HT-29 (cell line): Measurements from ENCODE around the gene PIP4K2C. TPM values are rescaled to one million over a fixed set of nuclear protein-coding genes. Genes with fewer than 3 reads are reported as not detected.
A peak's percentile ranks its signal among the peaks of the same experiment; 100 is the strongest.
"Not testable (repeated sequence)": the region's sequence is repeated elsewhere in the genome, so short reads cannot be mapped to it uniquely, and the experiment has no call there.

Source experiments
- DNase-seq: peaks from one replicate; pipeline ENCODE4 v3.0.0-alpha.2; 2015; ENCODE audit warnings: low spot score
- total RNA-seq: library from RNA; depleted of rRNA; stranded (reverse); fragments of >200 nt; shearing (Covaris generic); gene quantifications from 2 replicates; pipeline ENCODE4 v1.2.3, GENCODE V29; 2014

The PIP4K2C gene
- total RNA-seq, 1 experiment from 2014 or later, result 30.8 TPM

DNA sequence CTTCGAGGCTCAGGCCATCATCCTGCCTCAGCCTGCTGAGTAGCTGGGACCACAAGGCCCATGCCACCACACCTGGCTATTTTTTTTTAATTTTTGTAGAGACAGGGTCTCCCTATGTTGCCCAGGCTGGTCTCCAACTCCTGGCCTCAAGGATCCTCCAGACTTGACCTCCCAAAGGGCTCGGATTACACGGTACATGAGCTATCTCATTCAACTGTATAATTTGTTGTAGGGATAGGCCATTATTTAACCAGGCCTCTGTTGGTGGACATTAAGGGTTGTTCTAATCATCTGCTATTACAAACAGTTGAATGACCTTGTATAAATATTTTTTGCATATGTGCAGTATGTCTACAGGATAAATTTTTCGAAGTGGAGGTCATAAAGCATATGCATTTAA, 32.1 kb upstream of the PIP4K2C start:
- no peak for DNase-seq

DNA sequence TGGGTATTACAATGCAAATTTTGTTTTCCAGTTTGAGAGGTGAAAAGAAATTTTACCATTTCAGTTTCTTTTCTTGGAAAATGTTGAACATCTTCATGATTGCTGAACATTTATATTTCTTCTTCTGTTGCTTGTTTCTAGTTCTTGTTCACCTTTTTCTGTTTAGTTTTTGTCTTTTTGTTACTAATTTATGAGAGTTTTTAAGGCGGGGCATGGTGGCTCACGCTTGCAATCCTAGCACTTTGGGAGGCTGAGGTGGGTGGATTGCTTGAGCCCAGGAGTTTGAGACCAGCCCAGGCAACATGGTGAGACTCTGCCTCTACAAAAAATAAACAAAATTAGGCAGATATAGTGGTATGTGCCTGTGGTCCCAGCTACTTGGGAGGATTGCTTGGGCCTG, 30.5 kb upstream of the PIP4K2C start:
- DNase-seq, result no peak

DNA sequence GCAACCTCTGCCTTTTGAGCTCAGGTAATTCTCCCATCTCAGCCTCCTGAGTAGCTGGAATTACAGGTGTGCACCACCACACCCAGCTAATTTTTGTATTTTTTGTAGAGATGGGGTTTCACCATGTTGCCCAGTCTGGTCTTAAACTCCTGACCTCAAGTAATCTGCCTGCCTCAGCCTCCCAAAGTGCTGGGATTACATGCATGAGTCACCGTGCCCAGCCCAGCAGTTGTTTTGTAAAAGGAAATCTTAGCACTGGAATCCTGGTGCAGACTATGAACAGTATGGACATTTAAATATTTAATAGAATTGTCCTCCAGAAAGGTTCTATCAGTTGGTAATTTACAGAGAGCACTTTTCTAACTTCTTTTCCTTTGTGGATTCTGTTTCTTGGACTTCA, 29.9 kb upstream of the PIP4K2C start:
- DNase-seq, result not testable (repeated sequence)

DNA sequence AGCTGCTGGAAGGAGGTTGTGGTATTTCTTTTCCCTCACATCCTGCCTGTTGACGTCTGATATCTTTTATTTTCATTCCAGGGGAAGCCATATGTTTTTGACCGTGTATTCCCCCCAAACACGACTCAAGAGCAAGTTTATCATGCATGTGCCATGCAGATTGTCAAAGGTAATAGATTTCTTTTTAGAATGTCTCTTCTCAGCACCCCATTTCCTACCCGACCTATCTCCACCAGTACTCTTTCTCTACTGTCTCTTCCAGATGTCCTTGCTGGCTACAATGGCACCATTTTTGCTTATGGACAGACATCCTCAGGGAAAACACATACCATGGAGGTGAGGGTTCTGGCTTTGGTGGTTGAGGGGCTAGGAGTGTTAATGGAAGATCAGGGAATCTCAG, 27.6 kb upstream of the PIP4K2C start:
- no peak for DNase-seq

DNA sequence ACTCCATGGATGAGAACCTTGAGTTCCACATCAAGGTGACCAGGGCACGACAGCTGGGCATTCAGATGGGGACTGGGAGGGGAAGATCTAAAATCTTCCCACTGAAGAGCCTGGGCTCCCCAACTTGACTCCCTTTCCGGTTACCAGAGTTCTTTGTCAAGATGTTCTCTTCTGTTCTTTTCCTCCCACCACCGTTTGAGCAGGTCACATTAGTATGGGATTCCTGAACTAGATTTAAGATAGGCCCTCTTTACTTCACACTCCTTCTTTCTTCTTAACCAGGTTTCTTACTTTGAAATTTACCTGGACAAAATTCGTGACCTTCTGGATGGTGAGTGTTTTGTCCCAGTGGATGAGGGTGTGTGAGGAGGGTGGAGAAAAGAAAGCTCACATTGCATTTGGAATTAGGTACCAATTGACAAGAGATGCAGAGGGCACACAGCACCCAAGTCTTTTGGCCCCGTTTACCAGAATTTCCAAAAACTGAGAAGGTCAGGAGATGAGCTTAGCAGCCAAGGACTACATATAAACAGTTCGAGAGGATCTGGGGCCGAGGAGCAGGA, 26.7 kb upstream of the PIP4K2C start:
- no peak for DNase-seq

DNA sequence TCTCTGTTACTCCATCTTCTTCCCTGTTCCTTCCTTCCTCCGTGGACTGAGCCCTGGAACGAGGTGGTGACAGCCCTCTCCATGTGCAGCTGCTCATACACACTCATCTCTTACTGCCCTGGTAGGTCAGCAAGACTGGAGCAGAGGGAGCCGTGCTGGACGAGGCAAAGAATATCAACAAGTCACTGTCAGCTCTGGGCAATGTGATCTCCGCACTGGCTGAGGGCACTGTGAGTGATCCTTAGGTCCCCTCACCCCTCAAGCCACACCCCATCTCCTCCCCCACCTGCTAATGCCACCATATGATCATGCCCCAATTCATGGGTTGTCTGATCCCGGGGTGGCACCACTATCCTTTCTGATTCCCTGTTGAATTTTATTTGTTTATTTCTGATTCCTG, 22.2 kb upstream of the PIP4K2C start:
- DNase-seq, result no peak

DNA sequence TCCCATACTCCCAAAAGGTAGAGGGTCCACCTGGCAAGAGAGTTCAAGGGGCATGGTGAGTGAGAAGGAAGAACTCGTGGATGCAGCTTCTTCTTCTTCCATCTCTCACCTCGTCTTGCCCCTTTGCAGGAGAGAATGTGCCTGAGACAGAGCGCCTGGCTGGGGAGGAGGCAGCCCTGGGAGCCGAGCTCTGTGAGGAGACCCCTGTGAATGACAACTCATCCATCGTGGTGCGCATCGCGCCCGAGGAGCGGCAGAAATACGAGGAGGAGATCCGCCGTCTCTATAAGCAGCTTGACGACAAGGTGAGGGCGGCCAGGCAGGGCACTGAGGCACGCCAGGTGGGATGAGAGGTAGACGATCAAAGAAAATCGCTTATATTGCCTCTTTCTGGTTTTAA, 21.1 kb upstream of the PIP4K2C start:
- DNase-seq, result no peak

DNA sequence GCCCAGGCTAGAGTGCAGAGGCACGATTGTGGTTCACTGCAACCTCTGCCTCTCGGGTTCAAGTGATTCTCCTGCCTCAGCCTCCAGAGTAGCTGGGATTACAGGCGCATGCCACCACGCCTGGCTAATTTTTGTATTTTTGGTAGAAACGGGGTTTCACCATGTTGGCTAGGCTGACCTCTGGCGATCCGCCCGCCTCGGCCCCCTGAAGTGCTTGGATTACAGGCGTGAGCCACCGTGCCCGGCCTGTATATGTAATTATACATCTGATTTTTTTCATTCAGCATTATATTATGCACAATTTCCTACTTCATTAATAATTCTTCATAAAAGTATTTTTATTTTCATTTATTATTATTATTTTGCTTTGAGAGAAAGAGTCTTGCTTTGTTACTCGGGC, 20.6 kb upstream of the PIP4K2C start:
- not testable (repeated sequence) for DNase-seq

DNA sequence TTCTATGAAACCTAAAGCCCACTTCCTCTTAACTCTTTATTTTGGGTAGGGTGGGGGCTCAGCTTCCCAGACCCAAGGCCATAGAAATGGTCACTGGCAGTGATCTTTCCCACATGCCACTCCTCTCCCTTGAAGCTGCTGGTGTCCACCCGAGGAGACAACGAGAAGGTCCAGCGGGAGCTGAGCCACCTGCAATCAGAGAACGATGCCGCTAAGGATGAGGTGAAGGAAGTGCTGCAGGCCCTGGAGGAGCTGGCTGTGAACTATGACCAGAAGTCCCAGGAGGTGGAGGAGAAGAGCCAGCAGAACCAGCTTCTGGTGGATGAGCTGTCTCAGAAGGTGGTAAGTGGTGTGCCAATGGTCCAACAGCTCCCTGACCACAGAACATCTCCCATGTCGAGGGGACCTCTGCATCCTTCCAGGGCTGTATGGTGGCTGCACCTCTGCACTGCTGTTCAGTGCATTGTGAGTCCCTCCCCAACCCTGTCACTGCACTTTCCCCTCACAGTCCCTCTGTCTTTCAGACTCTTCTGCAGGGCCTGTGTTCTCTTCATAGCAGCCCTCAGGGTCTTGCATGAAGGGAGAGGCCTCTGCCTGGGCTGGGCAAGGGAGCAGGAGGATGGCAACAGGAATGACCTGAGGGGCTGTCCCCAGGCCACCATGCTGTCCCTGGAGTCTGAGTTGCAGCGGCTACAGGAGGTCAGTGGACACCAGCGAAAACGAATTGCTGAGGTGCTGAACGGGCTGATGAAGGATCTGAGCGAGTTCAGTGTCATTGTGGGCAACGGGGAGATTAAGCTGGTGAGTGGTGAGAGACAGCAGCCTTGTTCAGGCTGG, 18.8 kb upstream of the PIP4K2C start:
- DNase-seq, result no peak

DNA sequence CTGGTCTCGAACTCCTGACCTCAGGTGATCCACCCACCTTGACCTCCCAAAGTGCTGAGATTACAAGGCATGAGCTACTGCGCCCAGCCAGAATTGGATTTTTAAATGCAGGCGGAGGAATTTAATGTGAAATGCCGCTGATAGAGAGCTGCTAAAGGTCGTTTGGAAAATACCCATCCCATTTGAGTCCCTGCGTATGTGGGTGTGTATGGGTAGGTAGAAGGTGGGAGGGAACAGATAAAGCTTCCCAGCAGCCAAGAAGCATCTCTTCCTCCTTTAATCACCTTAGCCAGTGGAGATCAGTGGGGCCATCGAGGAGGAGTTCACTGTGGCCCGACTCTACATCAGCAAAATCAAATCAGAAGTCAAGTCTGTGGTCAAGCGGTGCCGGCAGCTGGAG, 16.2 kb upstream of the PIP4K2C start:
- no peak for DNase-seq

DNA sequence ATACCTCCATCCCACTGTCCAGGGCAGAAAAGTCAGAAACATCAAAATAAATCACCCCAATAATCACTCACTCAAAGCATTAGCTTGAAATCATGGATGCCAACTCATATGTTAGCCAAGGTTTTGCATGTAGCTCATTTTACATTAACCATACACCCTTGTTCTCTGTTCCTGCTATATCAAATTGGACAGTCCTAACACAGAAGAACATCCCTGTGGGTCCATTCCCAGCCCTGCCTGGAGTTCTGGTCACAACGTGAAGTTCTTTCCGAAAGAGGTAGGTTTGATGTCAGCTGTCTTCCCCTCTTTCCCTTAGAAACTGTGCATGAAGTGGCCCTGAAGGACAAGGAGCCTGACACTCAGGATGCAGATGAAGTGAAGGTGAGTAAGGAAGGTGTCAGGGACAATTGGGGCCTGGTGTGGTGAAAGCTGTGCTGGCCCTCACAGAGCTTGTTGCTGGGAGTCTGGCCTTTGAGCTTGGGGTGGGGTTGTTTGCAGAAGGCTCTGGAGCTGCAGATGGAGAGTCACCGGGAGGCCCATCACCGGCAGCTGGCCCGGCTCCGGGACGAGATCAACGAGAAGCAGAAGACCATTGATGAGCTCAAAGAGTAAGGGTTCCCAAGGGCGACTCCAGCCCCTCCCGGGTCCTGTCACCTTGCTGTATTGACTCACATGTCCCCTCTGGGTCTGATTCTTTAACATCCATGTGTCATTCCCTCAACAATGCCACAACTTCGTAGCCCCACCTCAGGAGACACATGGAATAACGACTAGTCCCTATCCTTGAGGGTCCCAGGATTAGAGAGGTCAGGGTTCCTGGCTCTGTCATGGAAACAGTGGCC, 15.0 kb upstream of the PIP4K2C start:
- no peak for DNase-seq

DNA sequence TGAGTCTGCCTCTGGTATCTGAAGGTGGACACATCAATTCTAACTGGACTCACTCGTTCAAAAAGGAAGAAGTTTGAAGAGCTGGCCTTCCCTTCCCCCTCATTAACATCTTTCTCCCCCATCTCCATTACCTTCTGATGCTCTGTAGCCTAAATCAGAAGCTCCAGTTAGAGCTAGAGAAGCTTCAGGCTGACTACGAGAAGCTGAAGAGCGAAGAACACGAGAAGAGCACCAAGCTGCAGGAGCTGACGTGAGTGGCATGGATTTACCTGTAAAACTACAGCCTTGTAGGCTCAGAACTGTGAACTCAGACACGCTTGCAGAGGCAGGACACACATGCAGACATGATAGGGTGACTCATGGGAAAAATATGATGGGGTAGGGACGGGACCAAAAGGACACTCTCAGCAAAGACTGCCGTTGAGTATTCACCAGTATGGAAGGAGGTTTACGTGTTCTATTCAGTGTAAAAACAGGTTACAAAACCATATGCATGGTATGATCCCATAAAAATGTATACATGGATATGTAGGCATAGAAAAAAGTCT, 14.3 kb upstream of the PIP4K2C start:
- DNase-seq, result no peak

DNA sequence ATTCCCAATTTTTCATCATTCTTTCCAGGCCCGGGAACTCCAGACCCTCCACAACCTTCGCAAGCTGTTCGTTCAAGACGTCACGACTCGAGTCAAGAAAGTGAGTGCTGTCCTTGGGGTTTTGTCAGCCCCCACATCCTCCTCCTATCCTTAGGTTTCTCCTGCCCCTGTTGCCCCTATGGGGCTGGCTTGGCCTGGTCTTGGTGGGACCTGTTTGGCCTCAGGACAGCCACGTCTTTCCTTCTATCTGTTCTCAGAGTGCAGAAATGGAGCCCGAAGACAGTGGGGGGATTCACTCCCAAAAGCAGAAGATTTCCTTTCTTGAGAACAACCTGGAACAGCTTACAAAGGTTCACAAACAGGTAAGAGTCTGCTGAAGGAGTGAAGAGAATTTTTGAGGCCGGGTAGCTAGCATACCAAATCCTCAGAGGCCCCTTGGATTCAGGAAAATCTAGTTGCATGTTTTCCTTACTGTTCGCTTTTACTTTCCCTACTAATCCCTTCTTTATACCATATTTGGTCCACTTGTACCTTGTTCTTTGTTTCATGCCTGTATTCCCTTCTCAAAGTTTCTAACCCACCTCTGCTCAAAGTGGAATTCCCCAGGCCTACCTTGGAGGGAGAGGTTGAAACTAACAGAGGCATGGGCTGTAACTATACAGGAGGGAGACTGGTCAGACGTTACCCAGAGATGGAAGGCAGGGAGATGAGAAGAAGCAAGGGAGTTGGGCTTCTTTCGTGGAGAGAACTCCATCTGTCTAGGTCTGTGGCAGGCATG, 12.8 kb upstream of the PIP4K2C start:
- no peak for DNase-seq

DNA sequence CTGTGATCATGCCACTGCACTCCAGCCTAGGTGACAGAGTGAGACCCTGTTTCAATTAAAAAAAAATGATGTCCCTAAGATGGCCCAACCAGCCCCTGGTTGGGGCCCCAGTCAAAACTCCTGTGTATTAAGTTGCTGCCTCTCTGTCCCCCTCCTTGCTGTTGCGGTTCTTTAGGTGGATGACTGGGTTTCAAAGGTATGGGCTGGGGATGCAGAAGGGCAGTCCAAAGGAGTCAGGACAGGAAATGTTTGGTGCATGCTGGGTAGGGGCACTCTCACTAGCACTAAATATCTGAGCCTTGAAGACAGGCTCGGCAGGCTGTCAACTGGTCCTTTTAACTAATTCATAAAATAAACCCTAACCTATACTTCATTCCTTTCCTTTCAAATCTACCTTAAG, 12.0 kb upstream of the PIP4K2C start:
- no peak for DNase-seq

DNA sequence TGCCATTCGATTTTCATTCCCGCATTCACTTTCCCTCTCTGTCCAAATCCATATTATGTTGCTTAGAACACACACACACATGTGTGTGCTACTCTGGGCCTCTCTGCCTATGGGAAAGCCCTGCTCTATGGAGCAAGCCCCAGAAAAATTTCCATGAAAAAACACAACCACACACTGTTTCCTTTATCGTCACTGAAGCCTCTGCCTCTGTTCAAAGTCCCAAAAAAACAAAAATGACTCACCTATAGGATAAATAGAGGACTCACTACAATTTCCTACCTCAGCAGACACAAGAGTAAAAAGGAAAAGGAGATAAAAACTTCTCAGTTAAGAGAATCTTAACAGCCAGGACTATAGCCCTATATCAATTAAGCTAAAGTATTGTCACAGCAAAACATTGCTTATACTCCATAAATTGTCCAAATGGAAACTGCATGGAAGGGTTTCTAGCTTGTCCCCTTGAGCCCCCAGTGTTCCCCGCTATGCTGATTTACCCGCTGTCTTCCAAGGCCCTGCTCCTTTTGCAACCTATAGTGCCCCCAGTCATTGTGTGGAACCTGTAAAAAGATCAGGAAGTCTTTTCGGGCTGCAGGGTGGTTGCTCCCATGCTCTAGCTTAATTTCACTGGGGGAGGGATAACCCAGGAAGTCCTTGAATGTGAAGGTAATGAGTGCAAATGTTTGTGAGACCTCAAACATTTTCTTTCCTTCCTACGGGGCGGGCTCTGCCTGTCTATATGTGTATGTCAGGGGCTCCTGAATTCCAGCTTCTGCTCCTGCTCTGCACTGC, 11.1 kb upstream of the PIP4K2C start:
- no peak for DNase-seq

DNA sequence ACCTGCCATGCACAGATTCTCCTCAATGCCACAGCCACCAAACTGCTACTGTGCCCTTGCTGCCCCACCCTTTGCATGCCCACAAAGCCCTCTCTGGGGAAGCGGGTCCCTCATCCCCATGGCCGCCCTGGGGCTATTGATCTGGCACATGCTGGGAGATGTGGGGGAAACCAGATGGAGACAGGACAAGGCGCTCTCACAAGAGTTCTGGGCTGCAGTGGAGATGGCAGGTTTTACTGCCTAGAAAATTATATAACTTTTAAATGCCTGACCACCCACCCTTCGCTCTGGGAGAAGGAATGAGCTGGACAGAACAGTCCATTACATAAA, 10.6 kb upstream of the PIP4K2C start:
- DNase-seq, result no peak

DNA sequence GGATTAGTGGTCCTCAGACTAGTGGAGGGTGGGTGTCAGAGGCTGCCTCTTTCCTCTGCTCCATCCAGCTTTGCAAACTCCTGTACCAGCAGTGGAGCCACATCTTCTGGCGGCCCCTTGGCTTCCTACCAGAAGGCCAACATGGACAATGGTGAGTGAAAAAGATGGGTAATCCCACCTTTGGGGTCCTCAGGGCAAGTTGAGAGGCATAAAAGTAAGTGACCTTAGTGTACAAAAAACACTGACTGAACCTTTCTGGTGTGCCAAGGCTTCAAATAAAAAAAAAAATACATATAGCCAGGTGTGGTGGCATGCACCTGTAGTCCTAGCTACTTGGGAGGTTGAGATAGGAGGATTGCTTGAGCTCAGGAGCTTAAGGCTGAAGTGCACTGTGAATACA, 9.2 kb upstream of the PIP4K2C start:
- DNase-seq, result no peak

DNA sequence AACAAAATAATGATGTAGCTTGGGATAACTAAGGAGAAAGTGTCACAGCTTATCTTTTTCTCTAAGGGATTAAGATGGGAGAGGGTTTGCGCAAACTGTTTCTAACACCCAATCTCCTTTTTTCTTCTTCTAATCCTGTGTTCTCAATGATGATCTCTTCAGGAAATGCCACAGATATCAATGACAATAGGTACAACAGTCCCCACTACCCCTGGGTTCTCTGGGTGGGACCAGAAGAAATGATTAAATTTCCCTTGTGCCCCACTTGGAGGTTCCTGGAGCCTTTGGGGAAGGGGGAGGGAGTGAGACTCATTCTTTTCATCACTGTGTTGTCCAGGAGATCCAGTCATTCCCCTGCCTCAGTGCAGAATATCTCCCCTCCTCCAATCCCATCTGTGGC, 8.6 kb upstream of the PIP4K2C start:
- DNase-seq, result no peak

DNA sequence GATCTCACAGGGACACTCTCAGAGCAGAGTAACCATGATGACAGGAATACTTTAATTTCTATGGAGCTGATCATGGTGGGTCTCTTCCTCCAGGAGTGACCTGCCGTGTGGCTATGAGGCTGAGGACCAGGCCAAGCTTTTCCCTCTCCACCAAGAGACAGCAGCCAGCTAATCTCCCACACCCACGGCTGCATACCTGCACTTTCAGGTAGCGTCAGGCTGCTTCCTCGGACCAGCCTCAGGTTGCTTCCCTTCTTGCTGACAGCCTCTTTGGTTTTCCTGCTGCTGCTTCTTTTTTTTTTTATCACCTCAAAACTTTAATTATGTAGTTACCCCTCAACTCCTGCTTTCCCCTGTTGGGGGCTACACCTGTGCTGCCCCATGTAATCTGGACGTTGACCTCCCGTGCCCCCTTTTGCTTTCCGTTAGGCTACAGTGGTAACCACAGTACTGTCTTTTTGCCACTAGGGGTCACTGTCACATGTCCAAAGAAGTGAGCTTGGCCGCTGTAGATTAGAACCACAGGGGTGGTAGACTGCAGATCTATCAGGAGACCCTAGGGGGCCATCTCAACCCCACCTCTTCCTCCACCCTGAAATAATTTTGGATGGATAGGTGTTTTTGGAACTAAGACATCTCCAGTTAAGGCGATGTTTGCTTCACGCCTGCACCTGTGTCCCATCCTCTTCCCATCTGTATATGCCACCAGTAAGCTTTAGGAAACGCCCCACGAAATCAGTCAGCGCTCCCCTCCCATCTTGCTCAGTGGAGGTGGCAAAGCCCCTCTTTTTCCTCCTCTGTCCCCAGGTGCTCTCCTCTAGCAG, 7.8 kb upstream of the PIP4K2C start:
- peak; percentile 78 for DNase-seq

DNA sequence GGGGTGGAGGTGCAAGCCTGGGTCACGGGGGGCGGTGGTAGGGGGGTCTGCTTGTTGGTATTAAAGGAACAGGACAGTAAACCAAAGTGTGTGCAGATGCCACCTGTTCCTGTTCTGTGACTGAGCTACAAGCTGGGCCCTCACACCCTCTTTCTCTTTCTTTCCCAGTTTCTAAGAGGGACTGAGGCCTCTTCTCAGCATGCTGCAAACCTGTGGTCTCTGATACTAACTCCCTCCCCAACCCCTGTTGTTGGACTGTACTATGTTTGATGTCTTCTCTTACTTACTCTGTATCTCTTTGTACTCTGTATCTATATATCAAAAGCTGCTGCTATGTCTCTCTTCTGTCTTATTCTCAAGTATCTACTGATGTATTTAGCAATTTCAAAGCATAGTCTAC, 6.9 kb upstream of the PIP4K2C start:
- no peak for DNase-seq
